Stimulated activated CD8-positive, alpha-beta memory T cell treated with anti-CD3 and anti-CD28 coated beads, Interleukin-2, amount 100 ng/mL, for 48 hours (primary cell): ENCODE measurements around the gene MCRIP2.

Source experiments
- DNase-seq, 2 donors: peaks; one replicate each; pipeline ENCODE4 v3.0.0-alpha.2; 2020; ENCODE audit warnings: low read depth in 2 of 2

MCRIP2 gene

GRCh38 chr16:648071-648780 is 6.6 kb downstream of the MCRIP2 start:
- DNase-seq, result peak in 1 of 2 donors; percentile 42

- peak; percentile 92 for DNase-seq
These were observed 7.4 kb downstream of the MCRIP2 start, which contains the start of gene WDR90 for GRCh38 chr16:648781-649589. TSS of gene WDR90 (plus strand) at chr16:649365. CDS start at chr16:649417, 52 bp downstream.

GRCh38 chr16:649631-650030 is 8.0 kb downstream of the MCRIP2 start:
- no peak for DNase-seq

- no peak for DNase-seq
These were observed 10.2 kb downstream of the MCRIP2 start for GRCh38 chr16:651844-652243.

- no peak for DNase-seq
These were observed 11.1 kb downstream of the MCRIP2 start for GRCh38 chr16:652454-653305.

GRCh38 chr16:654034-654433 is 12.4 kb downstream of the MCRIP2 start:
- no peak for DNase-seq

- DNase-seq, result no peak
These were observed 15.9 kb downstream of the MCRIP2 start for GRCh38 chr16:657487-657886.

- no peak for DNase-seq
These were observed 17.3 kb downstream of the MCRIP2 start for GRCh38 chr16:658679-659571.

- no peak for DNase-seq
These were observed 18.0 kb downstream of the MCRIP2 start for GRCh38 chr16:659618-660017.

- DNase-seq, result no peak
These were observed 18.5 kb downstream of the MCRIP2 start for GRCh38 chr16:660132-660458.

- peak; percentile 46 to 62 for DNase-seq
These were observed 19.0 kb downstream of the MCRIP2 start for GRCh38 chr16:660459-661183.

GRCh38 chr16:661184-661821 is 19.7 kb downstream of the MCRIP2 start:
- DNase-seq, result no peak

GRCh38 chr16:662095-662494 is 20.5 kb downstream of the MCRIP2 start:
- DNase-seq, result no peak

- DNase-seq, result no peak
These were observed 21.0 kb downstream of the MCRIP2 start for GRCh38 chr16:662597-662996.

GRCh38 chr16:666572-666971 is 24.9 kb downstream of the MCRIP2 start:
- DNase-seq, result no peak

GRCh38 chr16:667113-667779 is 25.6 kb downstream of the MCRIP2 start:
- DNase-seq, result no peak

- peak; percentile 92 to 95 for DNase-seq
These were observed 26.3 kb downstream of the MCRIP2 start, which contains the start of gene RHOT2 for GRCh38 chr16:667780-668518. TSS of gene RHOT2 (plus strand) at chr16:668132. CDS start at chr16:668200, 68 bp downstream.

GRCh38 chr16:668519-669171 is 27.0 kb downstream of the MCRIP2 start:
- no peak for DNase-seq
